Right lobe of liver (tissue), 4 donors: Measurements from ENCODE around the gene IL15RA.

Source experiments
- POLR2A ChIP-seq: fragments of 450-650 bp; IDR thresholded peaks from one replicate; pipeline ENCODE4 v1.6.1; 2017; ENCODE audit warnings: antibody characterized with exemption, mild to moderate bottlenecking
- TF ChIP-seq, protein P1 (sequence below), 4 donors: fragments of 200-600 bp in 3 of 4; fragments of 450-650 bp in 1 of 4; IDR thresholded peaks; one replicate each; pipeline versions ENCODE4 v1.5.1 to v1.8.0; 2016 to 2022; ENCODE audit warnings: antibody characterized with exemption in 4 of 4, mild to moderate bottlenecking in 2 of 4
- donor health status: DM: no; HTN: no; CAD: no.
- donor health status: DM: no; HTN: no; CAD: no.
- donor health status: DM: no; HTN: yes; CAD: no.

DNA sequence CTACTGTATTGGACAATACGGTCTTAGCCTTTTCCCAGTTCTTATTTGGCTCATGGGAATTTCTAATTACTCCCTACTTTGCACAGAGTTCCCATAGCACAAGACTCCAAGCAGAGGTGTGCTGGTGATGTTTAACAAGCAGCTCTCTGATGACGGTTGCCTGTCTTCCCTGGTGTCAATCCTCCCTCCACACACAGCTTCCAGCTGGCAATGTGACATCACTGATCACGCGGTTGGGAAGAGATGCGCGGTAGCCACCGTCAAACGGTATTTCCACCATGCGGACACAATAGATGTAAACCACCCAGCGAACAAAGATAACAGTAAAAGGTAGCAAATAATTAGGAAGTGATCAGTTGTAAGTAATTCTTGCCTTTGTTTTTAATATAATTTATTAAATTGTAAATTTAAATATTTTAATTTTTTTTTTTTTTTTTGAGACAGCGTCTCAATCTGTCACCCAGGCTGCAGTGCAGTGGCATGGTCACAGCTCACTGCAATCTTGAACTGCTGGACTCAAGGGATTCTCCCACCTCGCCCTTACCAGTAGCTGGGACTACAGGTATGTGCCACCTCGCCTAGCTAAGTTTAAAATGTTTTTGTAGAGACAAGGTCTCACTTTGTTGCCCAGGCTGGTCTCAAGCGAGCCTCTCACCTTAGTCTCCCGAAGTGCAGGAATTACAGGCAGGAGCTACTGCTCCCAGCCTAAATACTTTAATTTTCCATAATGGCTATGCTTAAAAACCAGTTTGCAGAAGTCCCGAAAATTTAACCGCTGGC is 36.3 kb upstream of the IL15RA start:
- TF ChIP-seq, protein P1, sequence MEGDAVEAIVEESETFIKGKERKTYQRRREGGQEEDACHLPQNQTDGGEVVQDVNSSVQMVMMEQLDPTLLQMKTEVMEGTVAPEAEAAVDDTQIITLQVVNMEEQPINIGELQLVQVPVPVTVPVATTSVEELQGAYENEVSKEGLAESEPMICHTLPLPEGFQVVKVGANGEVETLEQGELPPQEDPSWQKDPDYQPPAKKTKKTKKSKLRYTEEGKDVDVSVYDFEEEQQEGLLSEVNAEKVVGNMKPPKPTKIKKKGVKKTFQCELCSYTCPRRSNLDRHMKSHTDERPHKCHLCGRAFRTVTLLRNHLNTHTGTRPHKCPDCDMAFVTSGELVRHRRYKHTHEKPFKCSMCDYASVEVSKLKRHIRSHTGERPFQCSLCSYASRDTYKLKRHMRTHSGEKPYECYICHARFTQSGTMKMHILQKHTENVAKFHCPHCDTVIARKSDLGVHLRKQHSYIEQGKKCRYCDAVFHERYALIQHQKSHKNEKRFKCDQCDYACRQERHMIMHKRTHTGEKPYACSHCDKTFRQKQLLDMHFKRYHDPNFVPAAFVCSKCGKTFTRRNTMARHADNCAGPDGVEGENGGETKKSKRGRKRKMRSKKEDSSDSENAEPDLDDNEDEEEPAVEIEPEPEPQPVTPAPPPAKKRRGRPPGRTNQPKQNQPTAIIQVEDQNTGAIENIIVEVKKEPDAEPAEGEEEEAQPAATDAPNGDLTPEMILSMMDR (IDR thresholded peaks at IDR 0.05), result no peak
- TF ChIP-seq POLR2A, result no peak
